ENCODE data around the gene EPS8L3.

GRCh38 chr1:109721042-109721441, 42.7 kb downstream of the EPS8L3 start:
- TF ChIP-seq CTCF (IDR thresholded peaks at IDR 0.05; ENCODE audit: low read length) (no peak), EZH2 (optimal IDR thresholded peaks at IDR 0.05; ENCODE audit: low read depth, low read length) (no peak), EZH2phosphoT487 (IDR thresholded peaks at IDR 0.05; ENCODE audit: low read length) (no peak)

Measured in MM.1S (cell line).